HG03103 (cell line): ENCODE data around the gene JKAMP.
A peak's percentile ranks its signal among the peaks of the same experiment; 100 is the strongest.

Experiments
- ATAC-seq: cut with Tn5 transposase; IDR thresholded peaks from one replicate; pipeline ENCODE4 v1.9.1; 2021; ENCODE audit warnings: low read depth; ENCODE audit not compliant: unreplicated experiment

Gene JKAMP

DNA sequence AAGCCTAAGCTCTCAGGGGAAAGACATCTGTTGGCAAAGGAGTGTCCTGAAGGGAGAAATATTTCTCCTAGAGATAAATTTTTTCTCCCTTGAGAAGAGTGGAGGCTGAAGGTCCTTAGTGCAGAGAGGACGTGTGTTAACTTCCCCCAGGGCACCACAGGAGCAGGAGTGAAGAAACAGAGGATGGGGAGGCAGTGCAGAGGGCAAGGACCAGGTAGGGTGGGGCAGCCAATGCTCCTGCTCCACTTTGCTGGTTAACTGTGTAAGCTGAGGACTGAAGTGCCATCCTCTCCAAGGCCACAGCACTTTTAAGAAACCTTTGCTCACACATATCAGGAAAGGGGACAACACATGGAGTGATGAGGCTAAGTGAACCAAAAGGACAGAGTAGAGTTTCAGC is 4.2 kb upstream of the JKAMP start:
- ATAC-seq: no peak

DNA sequence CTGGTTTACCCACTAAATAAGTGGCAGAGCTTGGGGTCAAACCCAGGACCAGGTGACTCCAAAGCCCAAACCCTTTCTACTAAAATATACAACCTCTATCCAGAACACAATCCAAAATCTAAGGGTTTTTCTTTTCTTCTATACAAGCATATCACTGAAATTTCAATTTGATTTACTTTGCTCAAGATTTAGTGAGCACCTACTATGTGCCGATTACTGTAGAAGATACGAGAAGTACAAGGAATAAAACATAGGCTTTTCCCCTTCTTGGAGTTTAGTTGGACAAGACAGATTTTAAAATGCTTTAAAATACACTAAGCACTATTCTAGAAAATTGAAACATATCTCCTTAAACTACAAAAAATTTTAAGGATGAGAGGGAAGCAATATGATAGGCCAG is 2.9 kb upstream of the JKAMP start:
- ATAC-seq: no peak

DNA sequence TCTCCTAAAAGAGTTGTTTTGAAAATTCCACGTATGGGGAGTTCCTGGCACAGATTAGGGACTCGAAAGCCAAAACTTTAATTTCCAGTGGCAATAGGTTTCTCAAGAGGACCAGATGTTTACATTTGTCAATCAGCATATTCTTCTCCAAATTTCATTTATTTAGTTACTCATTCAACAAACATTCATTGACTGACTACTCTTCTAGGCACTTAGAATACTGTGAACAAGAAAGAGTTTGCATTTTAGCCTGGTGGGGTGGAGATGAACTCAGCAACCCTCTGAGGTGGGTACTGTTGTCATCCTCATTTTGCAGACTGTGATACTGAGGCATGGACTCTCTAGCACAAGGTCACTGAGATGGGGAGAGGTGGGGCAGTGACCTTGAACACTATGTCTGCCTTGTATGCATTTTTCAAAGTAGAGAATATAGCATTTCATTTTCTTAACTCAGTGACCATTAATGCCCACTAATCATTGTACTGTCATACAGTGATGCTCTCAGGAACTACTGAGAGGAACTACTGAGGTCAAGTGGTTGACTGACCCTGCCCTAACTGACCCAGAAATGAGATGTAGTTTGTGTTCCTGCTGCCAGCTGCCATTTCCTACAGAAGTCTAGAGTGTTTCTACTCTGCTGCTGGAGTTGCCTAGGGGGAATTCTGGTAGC is 2.3 kb upstream of the JKAMP start:
- ATAC-seq: no peak

DNA sequence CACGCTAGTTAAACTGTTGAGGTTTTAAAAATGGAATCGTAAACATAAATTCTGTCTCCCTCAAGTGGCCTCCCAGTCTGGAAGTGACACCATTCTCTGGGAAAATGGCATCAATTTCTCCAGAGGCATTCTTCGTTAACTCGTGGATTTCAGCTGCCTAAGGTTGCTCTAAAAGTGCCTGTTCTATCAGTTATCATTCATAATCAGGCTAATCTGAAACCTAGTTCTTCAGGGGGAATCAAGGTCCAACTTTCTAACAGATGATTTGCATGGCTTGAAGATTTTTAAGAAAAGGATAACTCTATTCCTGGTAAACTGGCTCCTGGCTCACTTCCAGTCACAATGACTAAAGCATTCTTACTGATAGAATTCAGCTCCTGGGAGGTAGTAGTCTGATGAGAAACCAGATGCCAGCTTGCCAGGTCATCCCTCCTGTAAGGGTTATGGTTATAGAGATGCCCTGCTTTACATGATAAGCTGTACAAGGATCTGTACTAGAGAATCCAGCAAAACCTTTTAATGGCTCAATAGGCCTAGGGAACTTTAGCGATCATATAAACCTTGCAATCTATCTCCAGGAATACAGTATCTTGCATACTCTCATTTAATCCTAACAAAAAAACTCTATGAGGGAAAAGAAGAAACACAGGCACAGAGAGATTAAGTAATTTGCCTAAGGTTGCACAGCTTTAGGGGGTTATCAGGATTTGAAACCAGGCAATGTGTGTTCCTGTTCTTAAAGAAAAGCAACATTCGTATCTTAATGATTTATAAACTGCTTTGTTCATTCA is 1.6 kb upstream of the JKAMP start:
- ATAC-seq: no peak

DNA sequence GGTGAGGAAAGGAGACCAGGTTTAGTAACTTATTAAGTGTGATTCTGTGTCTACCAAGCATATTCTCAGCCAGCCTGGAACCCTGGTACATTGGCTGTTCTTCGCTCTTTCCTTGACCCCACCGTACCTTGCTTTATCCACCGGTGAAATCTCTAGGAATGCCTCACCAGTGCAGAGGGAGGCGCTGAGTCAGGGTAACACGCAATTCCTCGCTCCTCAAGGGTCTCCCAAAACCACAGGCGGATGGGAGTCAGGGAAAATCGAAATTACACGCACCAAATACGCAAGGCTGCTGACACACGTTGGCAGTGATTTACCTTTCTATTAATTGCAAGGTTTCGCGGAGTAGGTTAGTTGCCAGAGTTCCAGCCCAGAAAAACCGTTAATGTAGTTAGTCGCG is 954 bp upstream of the JKAMP start:
- ATAC-seq: no peak

DNA sequence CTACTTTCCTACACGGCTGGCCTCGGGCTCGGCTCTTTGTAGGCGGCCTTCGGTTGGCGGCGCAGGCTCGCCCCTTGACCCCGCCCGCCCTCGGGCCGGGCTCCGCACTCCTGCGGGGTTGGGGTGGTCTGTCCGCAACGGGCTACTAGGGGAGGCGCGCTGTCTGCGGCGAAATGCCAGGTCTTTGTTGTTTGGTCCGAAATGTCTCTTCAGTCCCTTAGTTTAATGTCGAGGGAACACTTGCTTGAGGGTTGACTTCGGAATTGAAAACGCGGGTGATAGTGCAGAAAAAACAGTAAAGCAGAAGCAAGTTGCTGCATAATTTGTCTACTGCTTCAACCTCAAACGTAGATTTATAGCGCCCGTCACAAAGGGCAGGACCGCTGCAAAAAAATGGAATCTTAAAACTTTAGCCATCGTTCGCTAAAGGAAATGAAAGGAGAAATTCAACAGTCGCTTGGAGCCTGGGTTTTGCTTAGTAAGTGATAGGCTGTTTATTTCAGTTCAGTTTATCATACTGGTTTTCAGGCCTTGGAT is 390 bp downstream of the JKAMP start:
- peak; percentile 41 for ATAC-seq

DNA sequence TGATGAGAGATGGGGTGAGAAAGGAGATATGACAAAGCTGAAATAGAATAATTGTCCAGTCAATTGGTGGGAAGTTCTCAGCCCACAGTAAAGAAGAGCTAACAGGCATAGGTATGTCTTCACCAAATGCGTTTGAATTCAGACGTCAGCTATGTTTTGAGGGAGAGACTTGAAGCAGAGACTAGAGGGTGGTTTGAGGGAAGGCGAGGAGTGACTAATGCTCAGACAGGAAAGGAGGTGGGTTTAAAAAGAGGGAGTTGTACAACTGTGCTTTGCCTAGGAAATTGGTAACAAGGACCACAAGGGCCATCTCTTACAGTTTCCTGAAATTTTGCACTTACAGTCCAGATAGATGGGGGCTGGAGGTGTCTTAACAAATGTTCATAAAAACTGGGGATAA is 6.4 kb downstream of the JKAMP start:
- ATAC-seq: no peak

DNA sequence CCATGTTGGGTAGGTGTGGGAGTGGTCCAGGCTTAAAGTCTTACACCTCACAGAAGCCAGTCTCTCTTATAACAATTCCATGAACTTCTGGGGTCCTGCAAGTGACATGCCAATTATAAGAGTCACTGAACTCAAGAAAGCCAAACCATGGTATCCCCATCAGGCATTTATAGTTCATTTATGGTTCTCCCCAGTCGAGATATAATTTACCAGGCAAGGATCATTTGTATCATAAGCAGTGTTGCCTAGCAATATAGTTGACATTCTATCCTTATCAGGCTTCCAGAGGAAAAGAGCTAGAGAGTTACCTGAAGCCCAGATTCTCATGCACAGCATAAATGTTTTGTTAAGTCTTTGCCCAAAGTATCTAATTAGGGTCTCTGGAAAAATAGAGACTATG is 8.1 kb downstream of the JKAMP start:
- ATAC-seq: no peak

DNA sequence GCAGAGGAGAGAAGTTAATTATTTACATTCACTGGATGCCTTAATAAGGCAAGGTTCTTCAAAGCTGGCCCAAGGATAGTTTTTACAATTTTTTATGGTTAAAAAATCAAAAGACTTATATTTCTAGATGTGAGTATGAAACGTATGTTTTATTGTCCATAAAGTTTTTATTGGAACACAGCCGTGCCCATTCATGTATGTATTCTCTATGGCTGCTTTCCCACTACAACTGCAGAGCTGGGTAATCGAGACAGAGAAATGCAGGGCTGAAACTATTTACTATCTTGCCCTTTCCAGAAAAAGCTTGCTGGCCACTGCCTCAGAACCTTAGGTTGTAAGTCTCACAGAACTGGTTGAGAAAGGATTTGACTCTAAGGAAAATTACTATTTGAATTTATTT is 16.4 kb downstream of the JKAMP start:
- no peak for ATAC-seq

DNA sequence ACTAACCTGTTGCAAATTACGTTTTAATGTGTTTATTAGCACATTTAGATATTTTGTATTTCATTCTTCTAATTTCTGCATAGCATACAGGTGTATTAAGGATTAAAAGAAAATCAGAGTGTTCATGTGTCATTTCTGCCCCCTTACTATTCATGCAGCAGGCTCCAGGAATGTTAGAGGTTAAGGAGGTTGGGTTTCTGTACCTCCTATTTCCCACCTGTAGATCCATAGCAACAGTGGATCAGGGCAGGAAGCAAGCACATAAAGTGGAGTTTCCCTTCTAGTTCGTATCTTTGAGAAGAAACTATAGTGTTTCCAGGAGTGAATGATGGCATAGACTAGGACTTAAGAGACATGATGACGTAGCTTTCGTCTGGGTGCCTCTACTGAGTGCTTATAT is 18.9 kb downstream of the JKAMP start:
- no peak for ATAC-seq

DNA sequence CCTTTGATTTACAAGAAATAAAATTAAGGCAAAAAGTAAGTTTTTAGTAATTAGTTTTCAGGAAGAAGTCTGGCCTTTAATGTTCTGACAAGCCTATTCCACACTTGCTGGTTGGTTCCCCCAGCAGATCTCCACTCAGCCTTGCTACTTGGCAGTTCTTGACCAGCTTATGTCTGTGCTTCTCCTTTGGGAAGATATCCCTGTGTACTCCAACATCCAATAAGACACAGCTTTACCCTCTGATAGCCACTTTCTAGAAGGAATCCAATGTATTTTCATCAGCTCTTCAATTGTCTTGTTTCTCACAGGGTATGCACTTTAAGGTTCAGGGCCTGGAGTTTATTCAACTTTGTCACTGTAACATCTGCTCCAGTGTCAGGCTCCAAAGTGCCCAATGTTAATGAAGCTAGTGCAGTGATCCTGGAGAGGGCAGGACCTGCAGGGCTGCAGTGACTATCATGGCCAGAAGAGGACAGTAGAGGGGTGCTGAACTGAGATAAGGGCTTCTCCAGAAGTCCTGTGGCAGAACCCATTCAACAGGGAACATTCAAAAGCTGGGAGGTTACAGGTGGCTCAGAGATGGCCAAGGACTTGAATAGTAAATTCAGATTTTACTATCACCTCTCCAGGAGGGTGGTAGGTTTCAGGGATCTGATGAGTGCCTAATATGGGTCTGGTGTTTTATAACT is 22.9 kb downstream of the JKAMP start:
- ATAC-seq: peak; percentile 84

DNA sequence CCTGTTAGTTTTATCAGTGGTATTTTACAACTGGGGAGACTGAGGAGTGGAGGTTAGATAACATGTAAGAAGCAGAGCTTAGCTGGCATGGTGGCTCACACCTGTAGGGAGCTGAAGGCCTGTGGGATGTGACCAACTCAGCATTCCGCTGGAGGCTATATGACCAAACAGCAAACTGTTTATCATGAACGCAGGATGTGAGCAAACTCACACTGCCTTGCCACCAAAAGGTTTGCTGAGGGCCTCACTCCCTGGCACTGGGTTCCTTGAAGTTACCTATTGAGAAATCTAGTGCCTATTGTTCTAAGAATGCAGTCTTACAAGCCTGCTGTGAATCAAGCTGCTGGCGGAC is 23.4 kb downstream of the JKAMP start:
- no peak for ATAC-seq

DNA sequence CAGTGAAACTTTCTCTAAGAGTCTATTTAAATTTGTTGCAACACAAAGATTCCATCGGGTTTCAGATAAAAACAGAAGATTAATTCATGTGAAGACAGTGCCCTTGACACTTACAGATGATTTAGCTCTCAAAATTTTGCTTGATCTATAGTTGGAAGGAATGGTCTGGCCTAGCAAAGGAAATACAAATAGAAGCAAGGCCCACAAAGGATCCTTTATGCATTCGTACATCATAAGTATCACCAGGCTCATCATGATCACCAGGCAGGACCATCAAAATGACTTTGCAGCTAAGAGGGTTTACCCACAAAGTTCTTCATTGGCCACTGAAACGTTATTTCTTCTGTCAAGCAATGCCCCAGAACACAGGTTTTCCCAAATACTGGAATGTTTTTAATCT is 24.8 kb downstream of the JKAMP start:
- no peak for ATAC-seq

DNA sequence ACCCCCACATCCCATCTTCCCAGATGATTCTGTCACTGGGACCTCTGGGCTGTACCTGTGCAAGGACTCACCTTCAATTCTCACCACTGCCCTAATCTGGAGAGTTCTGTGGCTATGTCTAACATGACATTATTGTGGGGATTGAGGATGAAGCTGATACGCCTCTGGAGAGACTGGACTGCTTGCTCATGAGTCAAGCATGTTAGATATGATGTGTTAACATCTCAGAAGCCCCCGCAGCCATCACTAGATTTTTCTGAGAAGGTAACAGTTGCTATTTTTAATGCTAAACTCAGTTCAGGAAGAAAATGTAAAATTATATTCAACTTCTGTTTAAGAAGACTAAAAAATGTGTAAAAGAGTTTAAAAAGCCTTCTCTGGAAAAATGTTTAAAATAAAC is 25.7 kb downstream of the JKAMP start:
- no peak for ATAC-seq

DNA sequence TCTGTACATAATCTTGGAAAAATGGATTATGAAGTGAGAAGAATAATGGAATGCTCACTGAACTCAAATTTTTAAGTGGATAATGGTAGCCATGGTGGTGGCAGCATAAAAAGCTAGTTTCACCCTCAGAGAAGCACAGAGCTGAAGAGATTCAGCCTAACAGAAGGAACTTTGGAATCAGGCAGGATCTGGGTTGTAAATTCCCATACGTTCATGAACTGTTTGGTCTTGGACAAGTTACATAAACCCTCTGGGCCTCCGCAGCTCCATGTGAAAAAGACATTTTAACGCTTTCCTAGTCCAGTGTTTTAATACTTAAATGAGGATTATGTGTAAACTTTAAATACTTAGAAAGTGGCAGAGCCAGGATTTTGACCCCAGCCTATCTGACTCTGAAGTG is 26.6 kb downstream of the JKAMP start:
- ATAC-seq: no peak

DNA sequence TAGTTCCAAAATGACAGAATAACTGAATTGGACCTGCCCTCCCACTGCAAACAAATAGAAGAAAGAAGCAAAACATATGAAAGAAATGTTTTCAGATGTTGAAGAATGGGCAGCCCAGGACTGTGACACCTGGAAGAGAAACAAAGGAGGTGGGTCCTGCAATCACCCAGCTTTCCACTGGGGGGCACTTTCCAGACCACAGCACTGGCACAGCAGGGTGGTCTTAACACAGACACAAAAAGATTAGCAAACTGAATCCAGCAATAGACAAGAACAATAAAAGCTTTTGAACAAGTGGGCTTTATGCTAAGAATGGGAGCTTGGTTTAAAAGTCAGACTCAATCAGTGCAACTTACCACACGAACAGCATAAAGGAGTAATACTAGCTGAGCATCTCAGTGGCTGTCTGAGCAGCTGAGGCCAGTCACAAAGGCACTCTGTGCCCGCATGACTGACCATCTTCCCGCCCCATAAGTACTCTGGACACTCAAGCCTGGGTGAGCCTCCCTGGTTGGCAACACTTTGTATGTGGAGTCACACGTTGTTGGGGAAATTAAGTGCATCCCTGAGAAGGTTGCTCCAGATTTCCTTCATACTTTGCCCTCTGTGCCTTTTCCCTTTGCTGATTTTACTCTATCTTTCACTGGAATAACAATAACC is 27.7 kb downstream of the JKAMP start:
- ATAC-seq: no peak

DNA sequence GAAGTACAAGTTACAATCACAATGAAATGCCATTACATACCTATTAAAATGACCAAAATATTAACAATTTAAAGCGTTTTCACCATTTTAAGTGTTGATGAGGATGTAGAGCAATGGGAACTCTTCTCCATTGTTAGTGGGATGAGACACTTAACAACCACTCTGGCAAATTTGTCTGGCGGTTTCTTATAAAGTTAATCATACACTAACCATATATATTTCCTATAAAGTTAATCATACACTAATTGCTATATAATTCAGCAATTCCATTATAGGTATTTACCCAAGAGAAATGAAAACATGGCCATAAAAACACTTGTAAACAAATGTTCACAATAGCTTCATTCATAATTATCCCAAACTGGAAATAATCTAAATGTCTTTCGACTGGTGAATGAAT is 35.9 kb downstream of the JKAMP start:
- ATAC-seq: no peak

DNA sequence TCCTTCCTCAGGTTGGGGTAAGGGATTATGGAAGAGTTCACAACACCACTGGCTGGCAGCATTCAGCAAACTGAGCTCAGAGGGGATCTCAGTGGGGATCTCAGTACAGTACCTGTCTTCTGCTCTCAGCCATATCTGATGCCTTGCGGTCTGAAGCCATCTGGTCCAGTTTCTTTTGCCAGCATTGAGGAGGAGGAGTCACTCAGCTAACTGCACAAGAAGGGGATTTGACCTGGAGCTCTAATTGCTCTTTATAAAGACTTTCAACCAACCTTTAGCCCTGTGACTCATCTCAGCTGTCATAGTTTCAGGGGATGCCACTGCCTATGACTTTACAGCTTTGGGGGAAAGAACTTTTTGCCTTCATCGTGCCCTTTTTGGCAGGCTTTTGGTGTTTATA is 44.9 kb downstream of the JKAMP start:
- ATAC-seq: no peak

DNA sequence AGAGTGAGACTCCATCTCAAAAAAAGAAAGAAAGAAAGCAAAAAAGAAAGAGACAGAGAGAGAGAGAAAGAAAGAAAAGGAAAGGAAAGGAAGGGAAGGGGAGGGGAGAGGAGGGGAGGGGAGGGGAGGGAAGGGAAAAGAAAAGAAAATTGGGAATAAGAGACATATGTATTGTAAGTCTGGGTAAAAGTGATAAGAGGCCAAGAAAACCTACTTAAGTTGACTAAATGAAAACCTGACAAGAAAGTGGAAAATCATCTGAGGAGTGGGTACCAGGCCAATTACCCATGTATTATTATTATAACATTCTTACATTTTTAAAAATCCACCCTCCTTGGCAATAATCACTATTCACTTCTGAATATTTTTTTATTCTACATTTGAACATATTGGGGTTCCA is 46.0 kb downstream of the JKAMP start:
- no peak for ATAC-seq

DNA sequence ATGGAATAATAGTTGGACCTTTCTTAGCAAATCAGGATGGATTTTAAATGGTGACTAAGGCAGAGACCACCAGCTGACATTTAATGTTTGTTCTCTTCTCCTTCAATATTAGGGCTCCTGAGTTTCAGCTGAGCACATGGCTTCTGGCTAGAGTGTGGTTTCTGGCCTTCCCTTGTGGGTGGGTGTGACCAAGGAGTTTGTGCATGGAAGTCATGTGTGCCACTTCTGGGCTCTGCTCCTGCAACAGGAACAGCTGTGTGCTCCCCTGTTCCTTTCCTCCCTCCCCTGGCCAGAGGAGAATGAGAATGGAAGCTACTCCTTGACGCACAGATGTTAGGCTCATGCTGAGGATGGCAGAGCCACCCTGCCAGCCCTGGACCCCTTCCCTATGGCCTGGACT is 48.1 kb downstream of the JKAMP start:
- no peak for ATAC-seq

DNA sequence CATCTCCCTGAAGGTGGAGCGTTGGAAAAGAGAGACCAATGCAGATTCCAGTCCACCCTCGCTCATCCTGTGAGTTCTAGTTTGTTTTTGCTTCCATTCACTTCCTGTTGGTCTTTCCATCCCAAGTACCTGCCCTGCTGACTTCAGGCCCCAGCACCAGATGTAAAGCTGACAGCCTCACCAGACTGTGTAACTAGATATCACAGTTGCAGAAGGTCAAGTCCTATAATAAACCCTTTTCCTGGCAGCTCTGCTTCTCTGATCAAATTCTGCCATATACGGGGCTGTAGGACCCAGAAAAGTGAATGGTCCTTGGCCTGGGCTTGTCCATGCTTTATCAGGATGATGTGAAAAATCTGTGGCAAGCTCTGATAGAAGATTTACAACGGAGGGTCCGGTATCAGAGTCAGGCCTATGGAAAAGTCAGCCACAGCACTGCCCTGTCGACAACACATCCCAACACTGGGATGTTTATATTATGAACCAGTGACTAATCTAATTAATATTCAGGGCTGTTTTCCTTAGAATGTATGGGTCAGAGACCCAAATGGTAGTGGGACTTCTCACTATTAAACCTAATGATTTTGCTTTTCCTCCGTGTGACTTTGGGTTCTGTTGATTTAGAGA is 50.2 kb downstream of the JKAMP start:
- no peak for ATAC-seq
